A549 (cell line): Measurements from ENCODE around the gene GBP1. TPM values are rescaled to one million over a fixed set of nuclear protein-coding genes. Genes with fewer than 3 reads are reported as not detected.

ENCODE experiments used
- ATAC-seq, 2 experiments: fragments of 200-7000 bp in 1 of 2; fragments of >200 bp in 1 of 2; cut with Nextera tagmentation in 1 of 2; cut with Tn5 transposase in 1 of 2; 3 replicates each; pipeline versions ENCODE4 v1.8.0 to v1.9.1; 2018 to 2020; ENCODE audit warnings: mild to moderate bottlenecking in 1 of 2, moderate library complexity in 1 of 2
- CTCF ChIA-PET: fragments of 300-600 bp; sonication (Branson Sonifier 250); formaldehyde crosslinking; extraction: SDS; loops from one replicate; lab custom pipeline; 2021; ENCODE audit warnings: antibody characterized with exemption, inconsistent platforms; lab: Yijun Ruan, JAX
- POLR2A ChIA-PET: fragments of 350-600 bp; formaldehyde crosslinking; extraction: SDS; loops from one replicate; lab custom pipeline; 2021; ENCODE audit warnings: antibody characterized with exemption, inconsistent platforms; lab: Yijun Ruan, JAX
- DNase-seq, 2 experiments: peaks; one replicate each; pipeline versions ENCODE4 v3.0.0 to v3.0.0-alpha.2; 2011 to 2016; ENCODE audit warnings: low read depth in 1 of 2, low spot score in 1 of 2
- FAIRE-seq: peaks from 2 replicates; lab custom pipeline; 2011; peaks lifted over from hg19 to GRCh38; lab: Jason Lieb, UNC
- H3K27ac ChIP-seq, 2 experiments: fragments of >200 bp; sonication (Bioruptor Twin); formaldehyde crosslinking; 3 replicates each; pipeline ENCODE4 v1.5.1; 2016 to 2017
- H3K4me1 ChIP-seq: fragments of >200 bp; sonication (Bioruptor Twin); formaldehyde crosslinking; 3 replicates; pipeline ENCODE4 v1.6.1; 2016
- H3K4me2 ChIP-seq: fragments of >200 bp; sonication (Bioruptor Twin); formaldehyde crosslinking; 3 replicates; pipeline ENCODE4 v1.6.1; 2016
- H3K4me3 ChIP-seq: fragments of >200 bp; sonication (Bioruptor Twin); formaldehyde crosslinking; 3 replicates; pipeline ENCODE4 v1.5.1; 2016
- H3K9me3 ChIP-seq: fragments of >200 bp; sonication (Bioruptor Twin); formaldehyde crosslinking; 3 replicates; pipeline ENCODE4 v1.6.1; 2016
- ATOH8 ChIP-seq: fragments of 250-450 bp; sonication (Bioruptor Pico); IDR thresholded peaks from 2 replicates; pipeline ENCODE4 v1.5.0; 2020; ENCODE audit warnings: low read depth, mild to moderate bottlenecking, moderate library complexity
- BCL3 ChIP-seq: fragments of >200 bp; sonication (Bioruptor Twin); formaldehyde crosslinking; IDR thresholded peaks from 3 replicates; pipeline ENCODE4 v1.6.1; 2016
- CBX8 ChIP-seq: fragments of 200-600 bp; sonication (generic); IDR thresholded peaks from 2 replicates; pipeline ENCODE4 v1.6.1; 2016
- CHD4 ChIP-seq: fragments of 200-600 bp; sonication (generic); IDR thresholded peaks from 2 replicates; pipeline ENCODE4 v1.6.1; 2016; ENCODE audit warnings: antibody characterized with exemption, mild to moderate bottlenecking, borderline replicate concordance
- EHF ChIP-seq: fragments of 250-450 bp; sonication (Bioruptor Pico); IDR thresholded peaks from 2 replicates; pipeline ENCODE4 v1.5.0; 2020; ENCODE audit warnings: mild to moderate bottlenecking
- EP300 ChIP-seq, 2 experiments: fragments of >200 bp; sonication (Bioruptor Twin); formaldehyde crosslinking; IDR thresholded peaks; 2 replicates in 1 of 2; 3 replicates in 1 of 2; pipeline ENCODE4 v1.6.1; 2016 to 2017
- ESRRA ChIP-seq: fragments of 150-350 bp; IDR thresholded peaks from 2 replicates; pipeline ENCODE4 v1.6.1; 2014; ENCODE audit warnings: mild to moderate bottlenecking, low read length, borderline replicate concordance
- FOSB ChIP-seq: fragments of 250-450 bp; sonication (Bioruptor Pico); IDR thresholded peaks from 2 replicates; pipeline ENCODE4 v1.5.0; 2020; ENCODE audit warnings: mild to moderate bottlenecking, moderate library complexity
- GATA3 ChIP-seq: IDR thresholded peaks from 2 replicates; pipeline ENCODE4 v1.6.1; 2012; ENCODE audit warnings: borderline replicate concordance
- HDAC2 ChIP-seq: fragments of 200-600 bp; sonication (generic); IDR thresholded peaks from 2 replicates; pipeline ENCODE4 v1.6.1; 2016
- HES2 ChIP-seq: fragments of >200 bp; sonication (Bioruptor Twin); formaldehyde crosslinking; IDR thresholded peaks from 2 replicates; pipeline ENCODE4 v1.6.1; 2016
- HEYL ChIP-seq: fragments of 250-450 bp; sonication (Bioruptor Pico); IDR thresholded peaks from 2 replicates; pipeline ENCODE4 v1.8.0; 2021; ENCODE audit warnings: mild to moderate bottlenecking, moderate library complexity
- HMGXB4 ChIP-seq: fragments of 250-450 bp; sonication (Bioruptor Pico); IDR thresholded peaks from 2 replicates; pipeline ENCODE4 v1.5.0; 2021; ENCODE audit warnings: mild to moderate bottlenecking, moderate library complexity, borderline replicate concordance
- HOXA7 ChIP-seq: fragments of 250-450 bp; sonication (Bioruptor Pico); IDR thresholded peaks from 2 replicates; pipeline ENCODE4 v1.5.0; 2020; ENCODE audit warnings: mild to moderate bottlenecking, moderate library complexity
- HOXB5 ChIP-seq: fragments of 250-450 bp; sonication (Bioruptor Pico); IDR thresholded peaks from 2 replicates; pipeline ENCODE4 v1.5.0; 2020; ENCODE audit warnings: mild to moderate bottlenecking, moderate library complexity
- JUNB ChIP-seq: fragments of >200 bp; sonication (Bioruptor Twin); formaldehyde crosslinking; IDR thresholded peaks from 2 replicates; pipeline ENCODE4 v1.6.1; 2016
- KDM1A ChIP-seq: fragments of 200-600 bp; sonication (generic); IDR thresholded peaks from 2 replicates; pipeline ENCODE4 v1.6.1; 2016; ENCODE audit warnings: low read depth, mild to moderate bottlenecking
- MAX ChIP-seq: IDR thresholded peaks from 2 replicates; pipeline ENCODE4 v1.6.1; 2012
- MAZ ChIP-seq: fragments of 150-350 bp; IDR thresholded peaks from 2 replicates; pipeline ENCODE4 v1.6.1; 2014; ENCODE audit warnings: antibody characterized with exemption, low read depth, low read length, borderline replicate concordance
- NFE2L2 ChIP-seq: fragments of 150-350 bp; conservative IDR thresholded peaks from 2 replicates; pipeline ENCODE4 v1.6.1; 2014; ENCODE audit warnings: low read length
- NPAS2 ChIP-seq: fragments of 250-450 bp; sonication (Bioruptor Pico); IDR thresholded peaks from 2 replicates; pipeline ENCODE4 v1.8.0; 2022; ENCODE audit warnings: mild to moderate bottlenecking, moderate library complexity, borderline replicate concordance
- NR3C1 ChIP-seq: fragments of >200 bp; sonication (Bioruptor Twin); formaldehyde crosslinking; IDR thresholded peaks from 3 replicates; pipeline ENCODE4 v1.6.1; 2017
- RARB ChIP-seq: fragments of 250-450 bp; sonication (Bioruptor Pico); IDR thresholded peaks from 2 replicates; pipeline ENCODE4 v1.8.0; 2021; ENCODE audit warnings: mild to moderate bottlenecking, moderate library complexity
- RCOR1 ChIP-seq: fragments of 150-350 bp; IDR thresholded peaks from 2 replicates; pipeline ENCODE4 v1.6.1; 2014; ENCODE audit warnings: antibody characterized with exemption, low read length, low read depth
- RNF2 ChIP-seq: fragments of 200-600 bp; sonication (generic); IDR thresholded peaks from 2 replicates; pipeline ENCODE4 v1.6.1; 2016; ENCODE audit warnings: low read depth, mild to moderate bottlenecking, antibody characterized with exemption, moderate library complexity, borderline replicate concordance
- SMC3 ChIP-seq: fragments of >200 bp; sonication (Bioruptor Twin); formaldehyde crosslinking; IDR thresholded peaks from 3 replicates; pipeline ENCODE4 v1.6.1; 2018; ENCODE audit warnings: inconsistent platforms
- SREBF2 ChIP-seq: fragments of 450-650 bp; IDR thresholded peaks from 2 replicates; pipeline ENCODE4 v1.6.1; 2014; ENCODE audit warnings: mild to moderate bottlenecking, moderate library complexity
- ZFP36 ChIP-seq: fragments of 450-650 bp; IDR thresholded peaks from 2 replicates; pipeline ENCODE4 v1.6.1; 2014; ENCODE audit warnings: borderline replicate concordance; ENCODE audit not compliant: partially characterized antibody
- ZNF302 ChIP-seq: fragments of 250-450 bp; sonication (Bioruptor Pico); IDR thresholded peaks from 2 replicates; pipeline ENCODE4 v1.9.0; 2021; ENCODE audit warnings: inconsistent platforms, mild to moderate bottlenecking, moderate library complexity
- WGBS: methylation state at CpG from one replicate; pipeline ENCODE4 v1.1.6; 2017; ENCODE audit errors: missing lambda C conversion rate; 5-methylcytosine and 5-hydroxymethylcytosine counted together
- polyA plus RNA-seq, 4 experiments: library from polyadenylated mRNA; depleted of rRNA in 3 of 4; stranded (reverse); fragments of >200 nt; fragmentation: RNase III in 1 of 4; extraction: RNeasy Plus Mini Kit Qiagen cat#74134 plus additional on column Dnase treatment in 1 of 4; gene quantifications; 2 replicates in 3 of 4; 3 replicates in 1 of 4; pipeline ENCODE4 v1.2.3, GENCODE V29; 2011 to 2017

GBP1 gene
- polyA plus RNA-seq, 2 of the 4 experiments (the other 2 are of a cell fraction) = 0.10 to 0.39 TPM

- FAIRE-seq = no peak
Measured at GRCh38 chr1:89095737-89096136, 30.7 kb upstream of the GBP1 start.

GRCh38 chr1:89089962-89090361 is 25.0 kb upstream of the GBP1 start:
- Histone ChIP-seq H3K4me3 (no peak overlapping the region), H3K9me3 (no peaks in the 10 kb centered on the region), H3K27ac (no peak overlapping the region), H3K4me2 (no peak overlapping the region), H3K4me1 (no peaks in the 10 kb centered on the region)
- 80% methylated on average over 1 of the region's 1 CpG for WGBS
- ATAC-seq = no peak
- CTCF ChIA-PET = no interaction called here
- TF ChIP-seq CBX8 (no peak), GATA3 (no peak), CHD4 (no peak), HOXA7 (CRISPR knock-in tag) (no peak), KDM1A (no peak), MAX (no peak), RARB (no peak), FOSB (CRISPR knock-in tag) (no peak), RCOR1 (no peak), HOXB5 (CRISPR knock-in tag) (no peak), HEYL (CRISPR knock-in tag) (no peak), HMGXB4 (CRISPR knock-in tag) (no peak), NPAS2 (no peak), HDAC2 (no peak)
- no peak for FAIRE-seq
- POLR2A ChIA-PET = no interaction called here
- DNase-seq = no peak

More at GRCh38 chr1:89095737-89096136, 30.7 kb upstream of the GBP1 start:
- H3K4me2 ChIP-seq = no peak overlapping the region
- ATAC-seq (no peak), DNase-seq (no peak)
- H3K9me3 ChIP-seq = no peaks in the 10 kb centered on the region
- H3K27ac ChIP-seq = no peak overlapping the region
- TF ChIP-seq SMC3 (no peak), BCL3 (no peak), EP300 (IDR thresholded peaks at IDR 0.05) (no peak), SREBF2 (no peak), MAZ (no peak), JUNB (no peak), RNF2 (no peak)
- WGBS = 15% methylated on average over 2 of the region's 2 CpGs
- CTCF ChIA-PET = no interaction called here
- POLR2A ChIA-PET = no interaction called here
- H3K4me1 ChIP-seq = no peaks in the 10 kb centered on the region
- no peak overlapping the region for H3K4me3 ChIP-seq

- no peak for FAIRE-seq
- no peak overlapping the region for H3K27ac ChIP-seq
- no peaks in the 10 kb centered on the region for H3K4me1 ChIP-seq
- no peak for DNase-seq
- WGBS = 31% methylated on average over 8 of the region's 10 CpGs
- POLR2A ChIA-PET = no interaction called here
- no peak for ATAC-seq
- CTCF ChIA-PET = no interaction called here
- H3K4me3 ChIP-seq = no peak overlapping the region
- no peak overlapping the region for H3K4me2 ChIP-seq
- TF ChIP-seq CBX8 (no peak), EHF (CRISPR knock-in tag) (no peak), HOXB5 (CRISPR knock-in tag) (no peak), HES2 (no peak), NR3C1 (no peak), HOXA7 (CRISPR knock-in tag) (no peak), ATOH8 (CRISPR knock-in tag) (no peak), HDAC2 (no peak), ZFP36 (no peak), ESRRA (no peak), NFE2L2 (no peak), HEYL (CRISPR knock-in tag) (no peak), ZNF302 (CRISPR knock-in tag) (no peak), GATA3 (no peak)
- H3K9me3 ChIP-seq = no peaks in the 10 kb centered on the region
Measured at GRCh38 chr1:89088572-89088971, 23.6 kb upstream of the GBP1 start.
